Activated CD4-positive, alpha-beta T cell treated with anti-CD3 and anti-CD28 coated beads, Interleukin-2, amount 10 ng/mL, durations not matched to agents 7 days and 5 days (primary cell): ENCODE measurements around the gene LZTS3. TPM values are rescaled to one million over a fixed set of nuclear protein-coding genes. Genes with fewer than 3 reads are reported as not detected.
"Not testable (repeated sequence)": the region's sequence is repeated elsewhere in the genome, so short reads cannot be mapped to it uniquely, and the experiment has no call there.

ENCODE experiments used
- CTCF ChIA-PET: fragments of 350-600 bp; sonication (Branson Sonifier 250); formaldehyde crosslinking; loops from one replicate; lab custom pipeline; 2021; ENCODE audit warnings: antibody characterized with exemption; lab: Charles Lee
- POLR2A ChIA-PET: fragments of 350-600 bp; sonication (Branson Sonifier 250); formaldehyde crosslinking; loops from one replicate; lab custom pipeline; 2021; ENCODE audit warnings: antibody characterized with exemption; lab: Charles Lee
- DNase-seq: peaks from one replicate; pipeline ENCODE4 v3.0.0-alpha.2; 2020
- H3K27ac Mint-ChIP-seq: one replicate; pipeline ENCODE4 v1.8.0; 2021; ENCODE audit warnings: mild to moderate bottlenecking, moderate library complexity, mixed read lengths
- H3K27me3 Mint-ChIP-seq: one replicate; pipeline ENCODE4 v1.8.0; 2021; ENCODE audit warnings: mixed read lengths
- H3K36me3 Mint-ChIP-seq: one replicate; pipeline ENCODE4 v1.8.0; 2021; ENCODE audit warnings: low read depth, mixed read lengths
- H3K4me1 Mint-ChIP-seq: one replicate; pipeline ENCODE4 v1.8.0; 2021; ENCODE audit warnings: mixed read lengths
- H3K4me3 Mint-ChIP-seq: one replicate; pipeline ENCODE4 v1.8.0; 2021; ENCODE audit warnings: mild to moderate bottlenecking, moderate library complexity, mixed read lengths
- H3K9me3 Mint-ChIP-seq: one replicate; pipeline ENCODE4 v1.8.0; 2021; ENCODE audit warnings: mixed read lengths
- total RNA-seq, 2 experiments: library from RNA; stranded (reverse); gene quantifications; one replicate each; pipeline ENCODE4 v1.2.3, GENCODE V29; 2021

LZTS3 gene
- under 1 TPM; 0.62 to 0.65 TPM for total RNA-seq

GRCh38 chr20:3172933-3173609 lies at the start of gene LZTS3:
LZTS3 (minus strand) TSS chr20:3173549; CDS start chr20:3167163, 6,386 bp downstream.
- POLR2A ChIA-PET: no interaction called here
- H3K36me3 Mint-ChIP-seq: peaks cover 4% of the 10 kb centered on the region
- H3K27ac Mint-ChIP-seq: no peak within 1 kb of the TSS
- peaks cover 58% of the 10 kb centered on the region for H3K27me3 Mint-ChIP-seq
- H3K4me1 Mint-ChIP-seq: peaks cover 19% of the 10 kb centered on the region
- peak; percentile 79 for DNase-seq
- CTCF ChIA-PET: interaction anchor here (0.9 to 2.1 kb wide), 6 partner anchors 9 to 37 kb away, joined by 3 to 8 read pairs (median 4); partner anchors contain the start of genes FASTKD5, ITPA and UBOX5
- peak within 1 kb of the TSS; percentile 79 for H3K4me3 Mint-ChIP-seq
- H3K9me3 Mint-ChIP-seq: no peaks in the 10 kb centered on the region

GRCh38 chr20:3221398-3222226 lies 48.3 kb upstream of the LZTS3 start:
- Mint-ChIP-seq H3K4me1 (peaks cover 22% of the 10 kb centered on the region), H3K36me3 (peaks cover 13% of the 10 kb centered on the region), H3K4me3 (no peak overlapping the region), H3K27me3 (no peaks in the 10 kb centered on the region), H3K27ac (peak overlapping the region; percentile 21), H3K9me3 (no peaks in the 10 kb centered on the region)
- CTCF ChIA-PET: interaction anchor here (1.4 kb wide), 1 partner anchor 11 kb away, joined by 4 read pairs; no protein-coding TSS in a partner anchor
- no peak for DNase-seq
- POLR2A ChIA-PET: no interaction called here

DNA sequence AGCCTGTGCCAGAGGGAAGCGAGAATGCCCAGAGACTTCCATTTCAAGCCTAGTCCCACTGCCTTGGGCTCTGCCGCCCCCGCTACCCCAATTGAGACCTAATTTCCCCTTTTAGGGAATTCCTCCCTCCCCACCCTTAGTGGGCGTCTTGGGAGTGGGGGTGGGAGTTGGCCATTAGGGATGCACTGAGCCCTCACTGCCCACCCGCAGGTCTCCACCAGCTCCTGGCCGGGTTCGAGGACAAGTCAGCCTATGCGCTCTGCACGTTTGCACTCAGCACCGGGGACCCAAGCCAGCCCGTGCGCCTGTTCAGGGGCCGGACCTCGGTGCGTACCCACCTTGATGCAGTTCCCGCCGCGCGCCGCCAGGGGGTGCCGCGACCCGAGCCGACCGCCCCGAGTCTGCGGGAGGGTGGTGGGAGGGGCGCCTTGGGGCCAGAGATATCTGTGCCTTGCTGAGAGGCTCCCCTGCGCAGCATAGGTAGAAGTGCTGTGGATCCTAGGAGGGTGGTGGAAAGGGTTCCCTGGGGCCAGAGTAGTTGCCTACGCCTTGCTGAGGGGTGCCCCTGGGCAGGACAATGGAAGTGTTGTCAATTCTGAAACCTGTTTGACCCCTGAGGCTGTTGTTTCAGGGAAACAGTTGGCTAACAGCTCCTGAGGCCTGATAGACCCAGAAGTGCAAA lies 45.1 kb upstream of the LZTS3 start:
- peak; percentile 75 for DNase-seq
- ChIA-PET POLR2A (no interaction called here), CTCF (interaction anchor here (0.6 to 2.5 kb wide), 4 partner anchors 9 to 58 kb away, joined by 3 to 11 read pairs (median 4); partner anchors contain the start of genes ITPA and SLC4A11)
- no peaks in the 10 kb centered on the region for H3K9me3 Mint-ChIP-seq
- no peak overlapping the region for H3K4me3 Mint-ChIP-seq
- no peaks in the 10 kb centered on the region for H3K27me3 Mint-ChIP-seq
- H3K36me3 Mint-ChIP-seq: peaks cover 17% of the 10 kb centered on the region
- H3K4me1 Mint-ChIP-seq: peaks cover 13% of the 10 kb centered on the region
- H3K27ac Mint-ChIP-seq: no peak overlapping the region

DNA sequence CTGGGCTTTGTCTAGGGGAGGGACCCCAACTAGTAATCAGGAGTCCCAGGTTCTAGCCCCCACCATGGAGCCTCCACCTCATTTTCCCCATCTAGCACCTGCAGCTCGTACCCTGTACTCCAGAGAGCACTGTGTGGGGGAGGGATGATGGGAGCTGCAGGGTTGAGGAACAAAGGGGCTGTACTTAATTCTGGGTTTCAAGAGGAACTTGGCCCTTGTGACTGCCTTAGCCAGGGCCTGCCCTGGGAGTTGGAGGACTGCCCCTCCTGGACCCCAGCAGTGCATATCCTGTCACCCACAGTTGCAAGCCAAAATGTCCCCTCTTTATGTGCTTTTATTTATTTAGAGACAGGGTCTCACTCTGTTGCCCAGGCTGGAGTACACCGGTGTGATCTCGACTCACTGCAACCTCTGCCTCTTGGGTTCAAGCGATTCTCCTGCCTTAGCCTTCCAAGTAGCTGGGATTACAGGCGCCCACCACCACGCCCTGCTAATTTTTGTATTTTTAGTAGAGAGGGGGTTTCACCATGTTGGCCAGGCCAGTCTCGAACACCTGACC lies 42.1 kb upstream of the LZTS3 start:
- H3K4me1 Mint-ChIP-seq, H3K9me3 Mint-ChIP-seq, DNase-seq, H3K4me3 Mint-ChIP-seq, H3K27me3 Mint-ChIP-seq, H3K27ac Mint-ChIP-seq, POLR2A ChIA-PET: not testable (repeated sequence)
- CTCF ChIA-PET: interaction anchor here (1.4 kb wide), 1 partner anchor 100 kb away, joined by 3 read pairs; no protein-coding TSS in a partner anchor
- peaks cover 11% of the 10 kb centered on the region for H3K36me3 Mint-ChIP-seq

DNA sequence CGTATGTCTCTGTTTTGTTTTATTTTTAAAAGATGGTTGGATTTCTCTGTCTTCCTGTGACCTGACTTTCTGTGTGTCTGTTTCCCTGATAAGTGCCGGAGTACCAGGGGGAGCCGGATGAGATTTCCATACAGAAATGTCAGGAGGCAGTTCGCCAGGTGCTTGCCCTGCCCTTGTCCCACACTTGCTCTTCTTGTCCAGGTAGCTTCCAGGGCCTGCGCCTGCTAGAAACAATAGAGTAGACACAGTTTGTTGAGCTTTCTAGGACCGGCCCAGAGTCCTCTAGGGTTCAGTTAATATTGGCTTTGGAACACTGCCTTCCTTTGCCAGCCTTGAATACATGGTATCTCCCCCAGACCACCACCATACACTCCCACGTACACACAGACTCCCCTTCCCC lies 39.9 kb upstream of the LZTS3 start:
- DNase-seq: no peak
- Mint-ChIP-seq H3K4me1 (peaks cover 20% of the 10 kb centered on the region), H3K4me3 (no peak overlapping the region), H3K9me3 (no peaks in the 10 kb centered on the region), H3K27me3 (no peaks in the 10 kb centered on the region), H3K27ac (no peak overlapping the region), H3K36me3 (peaks cover 15% of the 10 kb centered on the region)
- CTCF ChIA-PET: interaction anchor here (0.9 kb wide), 1 partner anchor 27 kb away, joined by 3 read pairs; no protein-coding TSS in a partner anchor
- POLR2A ChIA-PET: no interaction called here

DNA sequence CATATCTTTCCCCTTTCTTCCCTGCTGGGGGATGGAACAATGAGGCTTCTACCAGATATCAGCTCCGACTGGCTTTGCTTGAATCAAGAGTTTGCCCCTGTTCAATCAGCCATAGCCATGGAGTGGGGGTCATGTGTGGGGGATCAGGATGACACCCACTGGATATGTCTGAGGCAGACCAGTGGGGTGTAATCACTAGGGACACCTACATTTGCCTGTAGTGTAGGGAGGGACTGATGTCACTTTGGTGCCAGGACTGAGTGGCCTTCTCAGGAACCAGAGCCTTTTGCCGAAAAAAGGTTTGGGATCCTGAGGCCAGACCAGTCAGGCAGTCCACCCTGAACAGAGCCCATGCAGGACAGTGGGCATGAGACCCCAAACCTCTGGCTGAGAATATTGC lies 37.0 kb upstream of the LZTS3 start:
- CTCF ChIA-PET: interaction anchor here (1.3 to 3.3 kb wide), 2 partner anchors 9 to 38 kb away, joined by 3 to 11 read pairs; no protein-coding TSS in a partner anchor
- POLR2A ChIA-PET: no interaction called here
- H3K27me3 Mint-ChIP-seq: no peaks in the 10 kb centered on the region
- peak overlapping the region; percentile 94 for H3K27ac Mint-ChIP-seq
- H3K9me3 Mint-ChIP-seq: no peaks in the 10 kb centered on the region
- H3K4me1 Mint-ChIP-seq: peaks cover 22% of the 10 kb centered on the region
- H3K36me3 Mint-ChIP-seq: peaks cover 15% of the 10 kb centered on the region
- DNase-seq: no peak
- H3K4me3 Mint-ChIP-seq: peak overlapping the region; percentile 100

- ChIA-PET POLR2A (no interaction called here), CTCF (interaction anchor here (1.3 to 3.3 kb wide), 2 partner anchors 9 to 38 kb away, joined by 3 to 11 read pairs; no protein-coding TSS in a partner anchor)
- Mint-ChIP-seq H3K27me3 (no peaks in the 10 kb centered on the region), H3K4me3 (peak overlapping the region; percentile 100), H3K36me3 (peaks cover 15% of the 10 kb centered on the region), H3K27ac (peak overlapping the region; percentile 94), H3K4me1 (peaks cover 26% of the 10 kb centered on the region), H3K9me3 (no peaks in the 10 kb centered on the region)
- no peak for DNase-seq
Measured at GRCh38 chr20:3209946-3210317, 36.6 kb upstream of the LZTS3 start.

DNA sequence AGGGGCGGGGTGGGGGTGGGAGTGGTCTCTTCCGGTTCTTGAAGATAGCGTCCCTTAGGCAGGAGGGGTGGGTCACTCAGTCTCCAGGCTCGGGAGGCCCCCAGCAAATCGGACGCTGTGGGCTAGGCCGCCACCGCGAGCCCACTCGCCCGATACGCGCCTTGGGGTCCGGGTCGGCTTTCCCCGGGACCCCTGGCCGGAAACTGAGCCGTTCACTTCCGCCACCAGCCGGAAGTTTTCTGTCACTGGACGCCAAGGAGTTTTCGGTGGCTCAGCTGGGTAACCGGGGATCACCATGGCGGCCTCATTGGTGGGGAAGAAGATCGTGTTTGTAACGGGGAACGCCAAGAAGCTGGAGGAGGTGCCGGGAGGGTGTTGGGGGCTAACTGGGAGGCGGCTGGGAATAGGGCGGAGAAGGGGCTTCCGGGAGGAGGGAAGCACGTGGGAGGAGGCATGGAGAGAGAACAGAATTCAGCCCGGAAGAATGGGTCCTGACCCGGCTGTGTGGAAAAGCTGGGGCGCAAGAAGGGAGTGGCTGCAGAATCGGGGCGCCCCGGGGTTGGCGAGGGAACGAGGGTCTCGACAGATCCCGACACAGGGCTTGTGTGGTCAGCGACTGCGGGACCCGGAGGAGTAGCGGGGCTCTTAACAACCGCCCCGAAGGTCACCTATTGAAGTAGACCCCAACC lies 36.1 kb upstream of the LZTS3 start, which contains the start of gene ITPA:
ITPA (plus strand) TSS at position 242 of the 689 bp plus-strand sequence; CDS start at position 296, 54 bp downstream.
- CTCF ChIA-PET: interaction anchor here (1.3 to 3.3 kb wide), 2 partner anchors 10 to 37 kb away, joined by 3 to 11 read pairs; no protein-coding TSS in a partner anchor
- POLR2A ChIA-PET: no interaction called here

DNA sequence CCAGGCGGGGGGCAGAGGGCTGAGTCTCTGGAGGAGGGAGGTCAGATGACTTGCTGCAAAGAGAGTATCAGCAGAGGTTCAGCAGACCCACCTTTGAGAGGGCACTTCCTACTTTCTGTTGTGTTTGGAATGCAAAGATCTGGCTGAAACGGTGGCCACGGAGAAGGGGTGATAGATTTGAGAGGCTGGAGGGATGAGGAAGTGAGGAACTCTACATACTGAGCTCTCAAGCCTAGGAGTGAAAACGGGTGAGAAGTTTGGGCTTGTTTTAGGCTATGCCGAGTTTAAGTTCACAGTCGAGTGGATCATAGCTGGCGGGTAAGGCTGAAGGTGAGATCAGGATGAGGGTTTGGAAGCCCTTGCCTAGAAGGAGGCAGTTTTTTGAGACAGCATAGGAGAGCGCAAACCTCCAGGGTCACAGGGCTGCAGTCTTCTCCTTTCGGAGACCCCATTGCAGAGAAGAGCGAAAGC lies 35.5 kb upstream of the LZTS3 start:
- H3K9me3 Mint-ChIP-seq: no peaks in the 10 kb centered on the region
- peak overlapping the region; percentile 94 for H3K27ac Mint-ChIP-seq
- no peaks in the 10 kb centered on the region for H3K27me3 Mint-ChIP-seq
- CTCF ChIA-PET: interaction anchor here (0.6 to 3.3 kb wide), 2 partner anchors 10 to 734 kb away, joined by 3 to 11 read pairs; no protein-coding TSS in a partner anchor
- peaks cover 14% of the 10 kb centered on the region for H3K36me3 Mint-ChIP-seq
- H3K4me1 Mint-ChIP-seq: peaks cover 28% of the 10 kb centered on the region
- peak overlapping the region; percentile 100 for H3K4me3 Mint-ChIP-seq
- POLR2A ChIA-PET: no interaction called here
- DNase-seq: no peak

More for the DNA sequence above, 36.1 kb upstream of the LZTS3 start, which contains the start of gene ITPA:
- Mint-ChIP-seq H3K4me3 (peak within 1 kb of the TSS; percentile 100), H3K9me3 (no peaks in the 10 kb centered on the region), H3K27me3 (no peaks in the 10 kb centered on the region), H3K27ac (peak within 1 kb of the TSS; percentile 94), H3K4me1 (peaks cover 28% of the 10 kb centered on the region), H3K36me3 (peaks cover 15% of the 10 kb centered on the region)
- peak; percentile 71 for DNase-seq

GRCh38 chr20:3204124-3204794 lies 30.9 kb upstream of the LZTS3 start, which contains the start of gene DDRGK1:
DDRGK1 (minus strand) TSS chr20:3204682; CDS start chr20:3204627, 55 bp downstream.
- ChIA-PET CTCF (interaction anchor here (0.8 to 0.9 kb wide), 2 partner anchors 21 to 35 kb away, joined by 3 read pairs; partner anchors contain the start of gene SLC4A11), POLR2A (interaction anchor here (0.5 kb wide), 2 partner anchors 8 to 128 kb away, joined by 3 read pairs; no protein-coding TSS in a partner anchor)
- peaks cover 27% of the 10 kb centered on the region for H3K4me1 Mint-ChIP-seq
- peak within 1 kb of the TSS; percentile 92 for H3K4me3 Mint-ChIP-seq
- H3K9me3 Mint-ChIP-seq: no peaks in the 10 kb centered on the region
- H3K27me3 Mint-ChIP-seq: no peaks in the 10 kb centered on the region
- peaks cover 25% of the 10 kb centered on the region for H3K36me3 Mint-ChIP-seq
- peak within 1 kb of the TSS; percentile 97 for H3K27ac Mint-ChIP-seq
- DNase-seq: peak; percentile 89
